ENCODE measurements around the gene ALPI.

ALPI gene

DNA sequence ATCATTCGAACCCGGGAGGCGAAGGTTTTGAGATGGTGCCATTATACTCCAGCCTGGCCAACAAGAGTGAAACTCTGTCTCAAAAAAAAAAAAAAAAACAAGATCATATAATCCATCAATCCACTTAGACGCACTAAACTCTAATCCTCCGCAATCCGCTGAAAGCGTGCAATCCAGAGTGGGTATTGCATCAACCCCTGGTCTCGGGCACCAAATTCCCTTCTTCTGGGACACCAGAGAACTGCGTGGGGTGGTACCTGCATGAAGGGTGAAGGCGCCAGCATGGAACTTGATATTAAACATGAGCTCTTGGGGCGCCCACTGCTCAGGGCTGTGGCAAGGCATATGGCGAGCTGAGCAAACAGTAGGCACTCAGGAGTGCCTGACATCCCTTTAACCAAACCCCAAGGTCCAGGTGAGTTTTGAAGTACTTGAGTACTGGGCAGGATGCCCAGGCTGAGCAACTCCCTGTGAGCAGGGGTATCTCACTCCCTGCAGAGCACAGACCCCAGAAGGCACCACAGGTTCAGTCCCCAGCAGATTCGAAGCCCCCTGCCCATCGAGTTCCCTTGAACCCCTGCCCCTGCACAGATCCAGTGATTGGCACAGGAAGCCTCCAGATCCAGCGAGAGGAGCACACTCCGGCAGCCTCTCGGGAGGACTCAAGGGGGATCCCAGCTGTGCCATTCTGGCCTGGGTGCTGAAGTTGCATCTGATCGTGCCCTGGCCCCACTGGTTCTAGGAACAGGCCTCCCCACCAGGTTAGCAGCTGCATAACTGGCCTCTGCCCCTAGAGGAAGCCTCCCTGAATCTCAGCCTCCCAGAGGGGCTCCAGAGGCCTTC, 8.0 kb downstream of the ALPI start:
- no peak for DNase-seq

DNA sequence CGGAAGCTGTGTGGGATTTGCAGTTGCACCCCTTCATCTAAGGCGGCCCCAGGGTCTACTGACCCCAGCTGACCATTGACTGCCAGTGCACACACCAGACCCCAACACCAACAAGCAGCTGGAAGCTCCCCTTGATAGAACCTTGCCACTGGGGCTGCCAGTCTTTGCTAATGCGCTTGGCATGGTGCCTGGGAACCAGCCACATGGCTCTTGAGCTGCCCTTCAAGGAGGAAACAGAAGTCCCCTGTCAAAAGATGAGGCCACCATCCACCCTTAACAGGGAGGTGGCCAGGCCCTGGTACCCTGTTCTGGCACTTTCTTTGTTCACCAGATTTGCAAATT, 8.6 kb downstream of the ALPI start:
- no peak for DNase-seq

DNA sequence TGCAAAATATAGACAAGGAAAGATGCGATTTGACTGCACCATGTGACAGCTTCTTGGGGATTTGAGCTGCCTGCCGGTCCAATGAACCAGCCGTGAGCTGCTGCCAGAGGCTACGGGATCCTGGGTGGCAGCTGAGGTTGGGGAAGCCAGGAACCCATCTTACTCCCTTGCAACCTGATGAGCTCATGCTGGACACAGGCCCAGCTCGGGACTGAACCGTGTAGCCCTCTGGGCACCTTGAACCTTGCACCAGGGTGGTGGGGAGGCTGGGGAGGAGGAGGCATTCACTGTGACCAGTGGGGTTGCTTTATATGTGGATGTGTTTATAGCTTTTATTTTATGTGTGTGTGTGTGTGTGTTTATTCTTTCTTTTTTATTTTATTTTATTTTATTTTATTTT, 9.1 kb downstream of the ALPI start:
- no peak for DNase-seq

DNA sequence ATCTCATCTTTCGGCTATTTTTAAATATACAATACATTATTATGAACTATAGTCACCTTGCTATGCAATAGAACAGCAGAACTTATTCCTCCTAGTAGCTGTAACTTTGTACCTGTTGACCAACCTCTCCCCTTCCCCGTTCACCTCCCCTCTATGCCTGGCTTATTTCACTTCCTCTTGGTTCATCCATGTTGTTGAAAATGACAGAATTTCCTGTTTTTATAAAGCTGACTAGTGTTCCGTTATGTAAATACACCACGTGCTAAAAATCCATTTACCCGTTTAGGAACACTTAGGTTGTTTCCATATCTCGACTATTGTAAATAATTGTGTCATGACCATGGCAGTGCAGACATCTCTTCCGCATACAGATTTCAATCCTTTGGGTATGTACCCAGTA, 10.3 kb downstream of the ALPI start:
- DNase-seq: no peak

DNA sequence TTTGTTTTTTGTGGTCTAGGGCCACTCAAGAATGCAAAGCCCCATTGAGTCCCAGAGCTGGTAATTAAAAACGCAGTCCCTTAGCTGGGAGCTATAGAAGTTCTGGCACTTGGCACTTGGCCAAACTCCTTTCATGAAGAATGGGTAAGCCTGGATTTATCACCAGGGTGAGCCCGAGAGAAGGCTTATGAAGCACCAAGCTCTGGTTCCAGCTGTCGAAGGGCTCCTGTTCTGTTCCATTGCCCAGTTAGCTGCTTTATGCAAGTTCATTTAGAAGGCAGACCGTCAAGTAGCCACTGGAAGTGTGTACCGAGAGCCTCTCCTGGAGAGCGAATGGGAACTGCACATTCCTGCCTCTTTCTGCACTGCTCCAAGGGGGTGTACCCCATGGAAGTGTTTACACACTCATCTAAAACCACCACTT, 17.5 kb downstream of the ALPI start:
- DNase-seq: no peak

- DNase-seq: no peak
Measured at GRCh38 chr2:232476045-232476444, 20.1 kb downstream of the ALPI start.

GRCh38 chr2:232476791-232477190, 20.8 kb downstream of the ALPI start:
- DNase-seq: no peak

GRCh38 chr2:232477751-232478510, 22.0 kb downstream of the ALPI start:
- DNase-seq: no peak

GRCh38 chr2:232478571-232479340, 22.8 kb downstream of the ALPI start:
- DNase-seq: no peak

DNA sequence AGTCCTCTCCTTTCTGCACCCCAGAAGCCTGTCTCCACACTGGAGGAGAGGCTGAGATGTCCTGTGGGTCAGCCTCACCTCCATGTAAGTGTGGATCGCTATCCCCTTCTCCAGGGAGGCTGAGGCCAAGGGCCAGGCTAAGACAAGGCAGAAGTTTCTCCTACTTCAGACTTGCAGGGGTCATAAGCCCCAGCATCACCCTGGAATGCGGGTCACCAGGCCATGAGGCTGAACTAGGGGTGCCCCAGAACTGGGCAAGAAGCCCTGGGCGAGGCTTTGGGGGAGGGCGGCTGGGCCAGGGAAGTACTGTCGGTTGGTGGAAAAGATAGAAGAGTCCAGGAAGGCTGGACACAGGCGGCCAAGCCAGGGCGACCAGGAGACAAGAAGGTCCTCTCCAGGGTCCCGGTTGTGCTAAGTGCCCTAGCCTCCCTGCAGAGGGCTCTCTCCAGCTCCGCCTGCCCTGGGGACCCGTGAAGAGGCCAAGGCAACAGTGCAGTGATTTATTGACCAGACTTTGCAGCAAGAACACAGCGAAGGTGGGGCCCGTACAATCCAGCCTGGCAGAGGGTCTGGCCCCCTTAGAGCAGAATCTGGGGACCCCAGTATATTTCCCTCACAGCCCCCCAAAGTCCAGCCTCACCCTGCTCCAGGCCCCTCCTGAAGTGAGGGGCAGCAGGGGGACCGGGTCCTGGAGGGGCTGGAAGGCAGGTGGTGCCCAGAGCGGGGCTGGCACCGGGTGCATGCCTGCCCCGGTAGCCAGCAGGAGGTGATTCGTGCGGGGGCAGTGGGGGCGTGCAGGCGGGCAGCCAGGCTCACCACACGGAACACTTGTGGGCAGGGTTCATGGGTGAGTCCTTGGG, 23.6 kb downstream of the ALPI start:
- no peak for DNase-seq

DNA sequence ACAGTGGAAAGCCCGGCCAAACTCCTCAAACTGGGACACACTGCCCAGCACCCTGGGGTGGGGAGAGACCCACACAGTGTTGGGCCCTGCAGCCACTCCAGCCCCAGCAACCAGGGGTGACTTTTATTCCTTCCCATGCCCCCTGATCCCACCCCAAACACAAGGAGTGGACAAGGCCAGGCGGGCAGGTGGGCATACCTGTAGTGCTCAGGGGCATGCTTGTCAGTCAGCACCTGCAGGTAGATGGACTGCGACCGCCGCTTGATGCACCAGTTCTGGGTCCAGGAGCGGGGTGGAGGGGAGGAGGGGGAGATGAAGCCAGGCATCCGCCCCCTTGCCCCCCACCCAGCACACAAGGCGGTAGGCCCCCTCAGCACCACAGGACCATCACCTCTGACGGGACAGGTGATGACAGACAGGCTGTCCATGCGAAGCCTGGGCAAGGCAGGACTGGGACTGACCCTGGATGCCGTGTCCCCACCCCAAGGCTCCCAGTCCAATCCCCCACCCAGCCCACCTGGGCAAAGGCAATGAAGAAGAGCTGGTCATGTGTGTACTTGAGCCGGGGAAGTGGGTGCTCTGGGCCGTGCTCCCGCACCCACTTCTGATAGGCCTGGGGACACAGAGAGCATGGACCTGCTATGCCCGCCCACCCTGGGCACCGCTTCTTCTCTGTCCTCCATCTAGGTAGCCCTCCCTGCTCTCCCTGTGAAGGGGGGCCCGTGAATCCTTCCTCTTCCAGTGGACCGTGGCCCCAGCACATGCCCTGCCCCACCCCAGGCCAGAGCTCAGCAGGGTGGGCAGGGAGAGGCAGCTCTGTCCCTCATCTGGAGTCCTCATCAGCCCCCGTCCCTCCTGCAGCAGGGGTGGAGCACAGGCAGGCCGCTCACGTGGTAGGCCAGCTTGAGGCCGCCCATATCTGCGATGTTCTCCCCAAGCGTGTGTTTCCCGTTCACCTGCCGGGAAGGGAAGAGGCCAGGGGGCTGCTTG, 24.5 kb downstream of the ALPI start:
- DNase-seq: no peak

- DNase-seq: no peak
Measured at GRCh38 chr2:232481322-232482140, 25.6 kb downstream of the ALPI start.

DNA sequence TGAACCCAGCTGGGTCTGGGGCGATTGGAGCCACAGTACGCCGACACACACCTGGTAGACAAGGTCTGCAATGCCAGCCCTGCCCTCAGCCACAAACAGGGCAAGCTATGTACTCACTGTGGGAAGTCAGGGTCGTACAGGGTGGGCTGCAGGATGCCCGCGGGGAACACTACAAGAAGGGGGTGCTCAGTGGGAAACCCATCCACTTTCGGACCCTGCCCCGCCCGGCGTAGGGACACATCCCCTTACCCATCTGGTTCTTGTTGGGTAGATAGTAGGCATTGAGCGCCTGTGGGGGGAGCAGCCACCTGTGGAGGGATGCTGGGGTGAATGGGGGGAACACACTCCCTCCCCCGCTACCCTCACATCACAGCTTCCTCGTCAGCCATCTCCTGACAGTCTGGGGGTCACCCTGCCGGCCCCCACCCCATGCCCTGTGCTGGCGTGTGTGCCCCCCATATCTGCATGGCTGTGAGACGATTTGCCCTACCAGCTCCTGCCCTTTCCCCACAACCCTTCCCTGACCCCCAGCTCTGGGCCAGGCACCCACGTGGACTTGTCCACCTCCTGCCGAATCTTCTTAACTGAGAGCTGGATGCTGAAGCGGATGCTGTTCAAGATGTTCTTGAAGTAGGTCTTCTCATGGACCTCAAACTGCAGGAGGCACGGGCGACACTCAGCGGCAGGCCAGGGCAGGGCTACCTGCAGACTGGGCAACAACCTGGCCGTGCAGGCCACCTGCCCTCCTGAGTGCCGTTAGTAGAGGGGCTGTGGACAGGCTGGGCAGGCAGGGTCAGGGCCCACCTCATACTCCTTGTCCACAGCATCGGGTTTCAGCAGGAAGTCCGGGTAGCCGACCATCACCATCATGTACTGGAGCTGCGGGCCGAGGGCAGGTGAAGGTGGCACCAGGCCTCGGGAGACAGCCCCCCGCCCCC, 26.6 kb downstream of the ALPI start:
- DNase-seq: no peak

DNA sequence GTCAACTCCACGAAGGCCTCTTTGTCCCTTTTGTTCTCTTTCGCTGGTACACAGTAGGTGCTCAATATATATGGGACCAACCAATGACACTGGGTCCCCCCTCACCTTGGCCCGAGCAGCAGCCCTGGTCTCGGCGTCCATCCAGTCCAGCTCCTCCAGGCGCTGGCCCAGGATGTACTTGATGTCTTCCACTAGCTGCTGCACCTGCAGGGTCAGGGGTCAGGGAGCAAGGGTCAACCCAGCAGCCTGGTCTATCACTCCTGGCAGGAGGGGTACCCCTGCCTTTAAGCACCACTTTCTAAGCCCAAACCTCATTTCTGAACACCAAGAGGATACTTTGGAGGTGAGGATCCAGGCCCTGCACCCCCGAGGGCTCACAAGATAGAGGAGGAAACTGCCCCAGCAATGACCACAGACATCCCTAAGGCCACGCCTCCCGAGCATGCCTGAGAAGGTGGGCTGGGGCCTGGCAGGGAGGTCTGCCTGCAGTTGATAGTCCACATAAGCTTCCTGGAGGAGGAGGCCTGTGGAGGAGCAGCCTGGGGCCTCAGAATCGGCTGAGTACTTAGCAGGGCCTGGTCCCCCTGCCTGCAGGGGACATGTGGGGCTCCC, 27.5 kb downstream of the ALPI start:
- DNase-seq: no peak

- no peak for DNase-seq
Measured at GRCh38 chr2:232483923-232484627, 28.1 kb downstream of the ALPI start.

GRCh38 chr2:232484628-232485347, 28.8 kb downstream of the ALPI start:
- no peak for DNase-seq

DNA sequence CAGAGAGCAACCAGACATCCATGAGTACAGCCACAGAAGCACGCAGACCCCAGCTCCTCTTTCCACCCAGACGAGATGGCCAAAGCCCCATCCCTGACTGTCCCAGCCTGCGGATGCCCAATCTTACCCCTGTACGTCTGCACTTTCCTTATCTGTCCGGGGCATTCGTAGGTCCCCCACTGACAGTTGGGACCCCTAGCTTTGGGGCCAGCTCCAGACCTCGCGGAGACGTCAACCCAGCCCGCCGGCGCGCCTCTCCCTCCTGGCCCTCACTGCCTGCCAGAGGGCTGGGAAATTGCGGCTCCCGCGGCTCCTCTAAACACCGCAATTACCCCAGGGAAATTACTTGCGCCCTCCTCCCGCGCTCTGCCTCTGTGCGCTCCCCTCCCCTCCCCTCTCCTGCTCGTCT, 29.4 kb downstream of the ALPI start:
- DNase-seq: no peak

All from C1 segment of cervical spinal cord (tissue), 14 donors.